ENCODE data around the gene HMGA1. TPM values are rescaled to one million over a fixed set of nuclear protein-coding genes. Genes with fewer than 3 reads are reported as not detected.

HMGA1 gene
- polyA plus RNA-seq, 3 donors, result 11.4 to 37.9 (median 17.6) TPM

- peak overlapping the region; percentile 86 for H3K9ac ChIP-seq (ENCODE audit: insufficient read depth, low read length, poor library complexity, severe bottlenecking)
These were observed 2.2 kb downstream of the HMGA1 start for GRCh38 chr6:34238585-34239499.

GRCh38 chr6:34239500-34239825, 2.8 kb downstream of the HMGA1 start:
- intact Hi-C loops (cut with micrococcal nuclease), result no loop called here
- H3K36me3 ChIP-seq (replicated peaks in 1 of 2; ENCODE audit: control insufficient read depth in 1 of 2, insufficient read depth in 2 of 2, low read length in 2 of 2), result peaks cover 23 to 35% of the 10 kb centered on the region in 2 donors
- H3K79me2 ChIP-seq (ENCODE audit: insufficient read depth, low read length), result peaks cover 30% of the 10 kb centered on the region
- H3K4me3 ChIP-seq (replicated peaks in 1 of 3; ENCODE audit: low read depth in 2 of 3, low read length in 3 of 3), result no peak overlapping the region
- H3K4me1 ChIP-seq (ENCODE audit: control insufficient read depth in 1 of 2, insufficient read depth in 2 of 2, low read length in 2 of 2), result peaks cover 27 to 45% of the 10 kb centered on the region in 2 donors
- H3K4me2 ChIP-seq (replicated peaks; ENCODE audit: extremely low read depth, low read length, poor library complexity, severe bottlenecking), result no peak overlapping the region
- no peaks in the 10 kb centered on the region for H3K27me3 ChIP-seq (ENCODE audit: control insufficient read depth in 2 of 2, insufficient read depth in 2 of 2, low read length in 2 of 2)
- 100% methylated on average over 1 of the region's 3 CpGs for WGBS (ENCODE audit: insufficient coverage)
- H3K9me3 ChIP-seq (replicated peaks in 1 of 2; ENCODE audit: control insufficient read depth in 1 of 2, insufficient read depth in 1 of 2, low read length in 2 of 2), result no peaks in the 10 kb centered on the region
- peaks cover 58% of the 10 kb centered on the region for H4K20me1 ChIP-seq (ENCODE audit: insufficient read depth, low read length)
- Mint-ChIP-seq H3K9me3 (no peaks in the 10 kb centered on the region), H3K4me3 (no peak overlapping the region), H3K27ac (no peak overlapping the region), H3K36me3 (peaks cover 40 to 51% of the 10 kb centered on the region in 2 donors), H3K27me3 (ENCODE audit: low read depth in 3 of 3) (no peaks in the 10 kb centered on the region), H3K4me1 (peaks cover 43% of the 10 kb centered on the region)
- DNase-seq, result no peak
- H3K9ac ChIP-seq (ENCODE audit: insufficient read depth, low read length, poor library complexity, severe bottlenecking), result no peak overlapping the region
- no peak for TF ChIP-seq CTCF (IDR thresholded peaks at IDR 0.05)
- no peak overlapping the region for H2AFZ ChIP-seq (ENCODE audit: insufficient read depth, low read depth, low read length, poor library complexity, severe bottlenecking)
- no peak overlapping the region for H3K27ac ChIP-seq (ENCODE audit: low read depth in 1 of 2, low read length in 2 of 2)

More at GRCh38 chr6:34238585-34239499, 2.2 kb downstream of the HMGA1 start:
- Mint-ChIP-seq H3K9me3 (no peaks in the 10 kb centered on the region), H3K36me3 (peaks cover 39 to 51% of the 10 kb centered on the region in 2 donors), H3K4me3 (peak overlapping the region; percentile 75 to 87), H3K4me1 (peaks cover 40% of the 10 kb centered on the region), H3K27me3 (ENCODE audit: low read depth in 3 of 3) (peaks cover 0 to 1% (median 0%) of the 10 kb centered on the region in 3 donors), H3K27ac (peak overlapping the region in 6 of 7 donors; percentile 30 to 87 (median 72))
- Histone ChIP-seq H3K9me3 (replicated peaks in 1 of 2; ENCODE audit: control insufficient read depth in 1 of 2, insufficient read depth in 1 of 2, low read length in 2 of 2) (no peaks in the 10 kb centered on the region), H3K4me2 (replicated peaks; ENCODE audit: extremely low read depth, low read length, poor library complexity, severe bottlenecking) (peak overlapping the region; percentile 77), H2AFZ (ENCODE audit: insufficient read depth, low read depth, low read length, poor library complexity, severe bottlenecking) (no peak overlapping the region), H3K36me3 (replicated peaks in 1 of 2; ENCODE audit: control insufficient read depth in 1 of 2, insufficient read depth in 2 of 2, low read length in 2 of 2) (peaks cover 23 to 35% of the 10 kb centered on the region in 2 donors), H3K27me3 (ENCODE audit: control insufficient read depth in 2 of 2, insufficient read depth in 2 of 2, low read length in 2 of 2) (no peaks in the 10 kb centered on the region), H3K27ac (ENCODE audit: low read depth in 1 of 2, low read length in 2 of 2) (no peak overlapping the region), H3K4me3 (replicated peaks in 1 of 3; ENCODE audit: low read depth in 2 of 3, low read length in 3 of 3) (peak overlapping the region; percentile 37 to 90 (median 79)), H4K20me1 (ENCODE audit: insufficient read depth, low read length) (peaks cover 52% of the 10 kb centered on the region), H3K4me1 (ENCODE audit: control insufficient read depth in 1 of 2, insufficient read depth in 2 of 2, low read length in 2 of 2) (peaks cover 21 to 39% of the 10 kb centered on the region in 2 donors), H3K79me2 (ENCODE audit: insufficient read depth, low read length) (peaks cover 30% of the 10 kb centered on the region)
- WGBS (ENCODE audit: insufficient coverage), result 77% methylated on average over 12 of the region's 14 CpGs
- no peak for DNase-seq
- no peak for TF ChIP-seq CTCF (IDR thresholded peaks at IDR 0.05)
- intact Hi-C loops (cut with micrococcal nuclease), result no loop called here
